H1 (cell line): ENCODE results near the gene GRK5. TPM values are rescaled to one million over a fixed set of nuclear protein-coding genes. Genes with fewer than 3 reads are reported as not detected.

Source experiments
- ASH2L ChIP-seq: fragments of 200-600, 300-600 bp; sonication (generic); IDR thresholded peaks from one replicate; pipeline ENCODE4 v1.7.1; 2017; ENCODE audit warnings: low read length
- CTBP2 ChIP-seq: IDR thresholded peaks from 2 replicates; pipeline ENCODE4 v1.7.0; 2011; ENCODE audit warnings: borderline replicate concordance, mild to moderate bottlenecking, moderate library complexity, mixed read lengths, low read length; ENCODE audit not compliant: insufficient read depth, insufficient read length
- RNF2 ChIP-seq: fragments of 200-900, 300-1000 bp; sonication (generic); IDR thresholded peaks from 2 replicates; pipeline ENCODE4 v1.7.1; 2016; ENCODE audit warnings: borderline replicate concordance, low read depth, mild to moderate bottlenecking, antibody characterized with exemption, low read length; ENCODE audit not compliant: poor library complexity, severe bottlenecking; ENCODE audit errors: missing control alignments
- SIX5 ChIP-seq: IDR thresholded peaks from 2 replicates; pipeline ENCODE4 v1.6.1; 2011; ENCODE audit warnings: mild to moderate bottlenecking, low read depth, low read length
- polyA plus RNA-seq, 7 experiments: library from polyadenylated mRNA; depleted of rRNA in 3 of 7; stranded (reverse) in 5 of 7; unstranded in 2 of 7; fragments of >200 nt in 5 of 7; fragments of 200-250 nt in 2 of 7; gene quantifications; 1 replicate in 5 of 7; 2 replicates in 1 of 7; 4 replicates in 1 of 7; pipeline versions ENCODE4 v1.2.1 to v1.2.3, GENCODE V29; 2011 to 2013; ENCODE audit warnings: missing spikeins in 2 of 7, mixed read lengths in 2 of 7
- total RNA-seq: library from RNA; stranded (reverse); fragmentation: NEBNext Ultra II Directional; extraction: Animal tissue kit (Norgen Biotek cat#: 25700); gene quantifications from 2 replicates; pipeline ENCODE4 v1.2.1, GENCODE V29; 2021
- TF ChIP-seq, protein P1 (sequence below): IDR thresholded peaks from 2 replicates; pipeline ENCODE4 v1.6.1; 2012; ENCODE audit warnings: inconsistent platforms

The GRK5 gene
- total and polyA plus RNA-seq, 2 of the 8 experiments (the other 6 are each of a cell fraction or from before 2014, with no cell fraction given), result 0.54 to 2.5 TPM

DNA sequence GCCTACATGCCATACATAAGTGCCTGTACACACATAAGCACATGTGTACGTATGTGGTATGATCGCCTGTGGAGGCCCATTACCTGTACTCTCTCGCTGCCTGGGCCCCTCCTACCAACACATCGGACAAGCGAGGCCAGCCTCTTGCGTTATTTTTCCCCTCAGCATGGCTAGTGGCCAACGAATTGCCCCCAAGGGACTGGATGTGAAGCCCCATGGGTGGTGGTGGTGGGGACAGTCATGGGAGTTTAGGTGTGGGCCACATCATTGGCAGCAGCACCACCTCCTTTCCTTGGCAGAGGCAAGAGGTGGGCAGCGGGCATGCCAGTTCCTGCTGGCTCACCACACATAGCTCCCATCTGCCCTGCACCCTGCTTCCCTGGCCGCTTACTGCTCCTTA, 10.0 kb downstream of the GRK5 start (continued):
- TF ChIP-seq CTBP2 (no peak), RNF2 (no peak), ASH2L (no peak), SIX5 (no peak)
- TF ChIP-seq, protein P1, sequence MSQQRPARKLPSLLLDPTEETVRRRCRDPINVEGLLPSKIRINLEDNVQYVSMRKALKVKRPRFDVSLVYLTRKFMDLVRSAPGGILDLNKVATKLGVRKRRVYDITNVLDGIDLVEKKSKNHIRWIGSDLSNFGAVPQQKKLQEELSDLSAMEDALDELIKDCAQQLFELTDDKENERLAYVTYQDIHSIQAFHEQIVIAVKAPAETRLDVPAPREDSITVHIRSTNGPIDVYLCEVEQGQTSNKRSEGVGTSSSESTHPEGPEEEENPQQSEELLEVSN, result no peak
